Subcutaneous abdominal adipose tissue (tissue), 5 donors: ENCODE results near the gene MUC4.
"Not testable (repeated sequence)": the region's sequence is repeated elsewhere in the genome, so short reads cannot be mapped to it uniquely, and the experiment has no call there.

Experiments
- H3K27ac ChIP-seq: one replicate; pipeline ENCODE4 v1.7.0; 2013; ENCODE audit warnings: low read depth, mild to moderate bottlenecking, inconsistent platforms, low read length, moderate library complexity
- H3K27me3 ChIP-seq, 5 donors: one replicate each; pipeline ENCODE4 v1.7.0; 2013; ENCODE audit warnings: low read length in 5 of 5, inconsistent platforms in 1 of 5; ENCODE audit not compliant: control insufficient read depth in 5 of 5, insufficient read depth in 4 of 5
- H3K36me3 ChIP-seq, 5 donors: one replicate each; pipeline ENCODE4 v1.7.0; 2013; ENCODE audit warnings: low read length in 5 of 5; ENCODE audit not compliant: control insufficient read depth in 5 of 5, insufficient read depth in 5 of 5
- H3K4me1 ChIP-seq, 5 donors: one replicate each; pipeline ENCODE4 v1.7.0; 2013; ENCODE audit warnings: low read length in 5 of 5, mild to moderate bottlenecking in 3 of 5, moderate library complexity in 1 of 5; ENCODE audit not compliant: control insufficient read depth in 5 of 5, insufficient read depth in 5 of 5
- H3K4me3 ChIP-seq, 5 donors: one replicate each; pipeline ENCODE4 v1.7.0; 2013; ENCODE audit warnings: low read length in 5 of 5, low read depth in 1 of 5
- H3K9ac ChIP-seq, 5 donors: one replicate each; pipeline ENCODE4 v1.7.0; 2013; ENCODE audit warnings: low read length in 5 of 5, mild to moderate bottlenecking in 4 of 5, moderate library complexity in 3 of 5
- H3K9me3 ChIP-seq, 5 donors: one replicate each; pipeline ENCODE4 v1.7.0; 2013; ENCODE audit warnings: low read length in 5 of 5; ENCODE audit not compliant: control insufficient read depth in 5 of 5
- donor health status: healthy.
- donor health status: healthy.
- donor health status: healthy.
- donor health status: healthy.
- donor health status: healthy.

MUC4 gene

DNA sequence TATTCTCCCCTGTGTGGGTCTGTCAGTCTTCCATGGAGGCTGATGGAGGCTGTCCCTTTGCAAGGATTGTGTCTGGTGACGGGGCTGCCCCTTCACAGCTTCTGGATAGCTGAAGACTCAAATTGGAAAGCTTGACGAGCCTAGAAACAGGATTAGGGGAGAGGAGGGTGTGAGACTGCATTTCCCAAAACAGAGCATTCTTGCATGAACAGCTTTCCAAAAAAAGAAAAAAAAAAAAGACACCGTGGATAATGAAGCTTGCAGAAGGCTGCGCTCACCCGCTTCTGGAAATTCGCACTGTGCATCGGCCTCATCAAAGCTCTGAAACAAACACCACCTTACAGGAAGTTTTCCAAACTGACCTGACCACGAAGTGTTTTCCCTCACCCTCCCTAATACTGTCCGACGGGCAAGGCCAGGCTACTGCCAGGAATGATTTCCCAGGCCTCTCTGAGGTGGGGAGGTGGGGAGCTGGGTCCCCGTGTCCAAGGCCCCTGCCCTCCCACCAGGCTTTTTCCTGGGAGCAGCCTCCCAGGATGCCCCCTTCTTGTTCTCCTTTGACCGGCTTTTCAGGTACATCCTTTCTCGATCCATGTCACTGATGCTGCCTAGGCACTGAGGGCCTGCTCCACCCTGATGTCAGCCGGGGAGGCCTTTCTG is 24.9 kb upstream of the MUC4 start:
- Histone ChIP-seq H3K27me3 (peaks cover 0 to 17% (median 5%) of the 10 kb centered on the region in 5 donors), H3K9me3 (no peaks in the 10 kb centered on the region), H3K4me3 (no peak overlapping the region), H3K36me3 (no peaks in the 10 kb centered on the region), H3K4me1 (peaks cover 0 to 2% (median 0%) of the 10 kb centered on the region in 5 donors), H3K27ac (no peak overlapping the region), H3K9ac (no peak overlapping the region)

DNA sequence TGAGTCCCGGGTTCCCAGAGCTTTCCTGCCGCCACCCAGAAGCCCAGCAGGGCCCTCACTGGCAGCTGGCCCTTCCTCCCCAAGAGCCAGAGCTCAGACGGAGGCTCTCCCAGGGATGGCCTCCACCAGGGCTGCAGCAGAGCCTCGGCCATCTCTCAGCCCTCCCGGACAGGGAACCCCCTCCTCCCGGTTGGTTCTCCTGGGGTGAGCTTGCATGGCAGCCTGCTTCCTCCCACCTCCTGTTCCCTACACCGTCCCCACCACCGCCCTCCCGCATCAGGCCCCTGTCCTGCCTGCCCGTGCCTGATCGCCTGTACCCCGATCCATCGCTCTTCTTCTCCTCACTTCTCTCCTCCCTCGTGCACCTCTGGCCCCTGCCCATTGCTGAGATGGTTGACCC is 24.1 kb upstream of the MUC4 start:
- peaks cover 0 to 2% (median 0%) of the 10 kb centered on the region in 5 donors for H3K4me1 ChIP-seq
- no peak overlapping the region for H3K4me3 ChIP-seq
- H3K27me3 ChIP-seq: peaks cover 0 to 17% (median 5%) of the 10 kb centered on the region in 5 donors
- H3K9me3 ChIP-seq: no peaks in the 10 kb centered on the region
- no peak overlapping the region for H3K27ac ChIP-seq
- H3K9ac ChIP-seq: no peak overlapping the region
- H3K36me3 ChIP-seq: no peaks in the 10 kb centered on the region

DNA sequence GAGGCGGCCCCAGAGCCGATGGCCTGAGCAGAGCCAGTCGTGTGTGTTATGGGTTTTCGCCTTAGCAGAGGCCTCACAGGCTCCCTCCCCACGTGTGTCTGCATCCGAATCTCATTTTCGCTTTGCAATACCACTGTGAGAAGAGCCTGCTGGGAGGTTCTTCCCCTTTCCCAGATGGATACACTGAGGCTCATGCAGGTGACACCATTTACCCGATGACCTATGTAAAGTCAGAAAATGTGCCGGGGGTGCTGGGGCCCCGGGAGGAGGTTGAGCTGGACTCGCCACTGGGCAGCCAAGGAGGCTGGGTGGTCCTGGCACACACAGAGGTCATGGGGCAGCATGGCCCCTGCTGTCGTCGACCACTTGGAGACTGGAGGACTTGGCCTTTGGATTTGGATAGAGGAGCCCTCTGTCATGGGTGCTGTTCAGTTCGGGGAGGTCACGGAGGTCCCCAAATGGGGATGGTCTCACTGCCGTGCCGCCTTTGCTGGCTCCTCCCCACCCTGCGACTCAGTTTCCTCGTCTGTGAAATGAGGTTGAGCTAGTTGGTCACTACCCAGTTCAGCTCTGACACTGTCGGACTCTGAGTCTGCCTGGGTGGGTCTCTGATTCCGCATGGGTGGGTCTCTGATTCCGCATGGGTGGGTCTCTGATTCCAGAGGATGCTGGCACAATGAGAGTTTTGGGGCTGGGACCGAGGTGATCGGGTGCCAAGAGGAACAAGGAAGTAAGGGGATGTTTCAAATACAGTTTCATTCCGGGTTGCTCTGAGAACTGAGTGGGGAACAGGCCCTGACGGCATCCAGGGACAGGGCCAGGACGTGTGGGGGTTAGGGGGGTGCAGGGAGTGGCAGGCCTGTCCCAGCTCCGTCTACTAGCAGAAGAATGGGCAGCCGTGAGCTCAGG is 23.2 kb upstream of the MUC4 start:
- no peak overlapping the region for H3K9ac ChIP-seq
- no peaks in the 10 kb centered on the region for H3K9me3 ChIP-seq
- H3K36me3 ChIP-seq: no peaks in the 10 kb centered on the region

DNA sequence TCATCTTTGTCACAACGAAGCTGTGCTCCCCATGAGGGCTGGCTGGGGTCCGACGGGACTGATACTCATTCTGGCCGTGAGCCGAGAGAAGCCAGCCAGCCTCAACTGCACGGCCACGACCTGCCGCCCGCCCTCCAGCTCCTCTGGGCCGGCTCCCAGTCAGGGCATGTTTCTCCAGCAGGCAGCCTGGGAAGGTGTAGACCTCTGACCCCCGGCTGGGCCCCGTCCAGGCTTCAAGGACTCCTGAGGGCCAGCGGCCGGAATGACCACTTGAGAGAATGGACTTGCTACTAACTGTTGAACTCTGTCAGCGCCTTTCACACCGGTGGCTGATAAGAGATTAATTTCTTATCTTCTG is 18.1 kb upstream of the MUC4 start:
- Histone ChIP-seq H3K27me3 (peaks cover 0 to 8% (median 4%) of the 10 kb centered on the region in 5 donors), H3K9me3 (no peaks in the 10 kb centered on the region), H3K27ac (no peak overlapping the region), H3K4me1 (peaks cover 0 to 10% (median 5%) of the 10 kb centered on the region in 5 donors), H3K36me3 (no peaks in the 10 kb centered on the region), H3K4me3 (no peak overlapping the region), H3K9ac (no peak overlapping the region)

More for the DNA sequence above, 23.2 kb upstream of the MUC4 start:
- H3K4me3 ChIP-seq: no peak overlapping the region
- H3K27me3 ChIP-seq: peaks cover 0 to 17% (median 5%) of the 10 kb centered on the region in 5 donors
- H3K27ac ChIP-seq: no peak overlapping the region
- H3K4me1 ChIP-seq: peaks cover 0 to 2% (median 0%) of the 10 kb centered on the region in 5 donors

DNA sequence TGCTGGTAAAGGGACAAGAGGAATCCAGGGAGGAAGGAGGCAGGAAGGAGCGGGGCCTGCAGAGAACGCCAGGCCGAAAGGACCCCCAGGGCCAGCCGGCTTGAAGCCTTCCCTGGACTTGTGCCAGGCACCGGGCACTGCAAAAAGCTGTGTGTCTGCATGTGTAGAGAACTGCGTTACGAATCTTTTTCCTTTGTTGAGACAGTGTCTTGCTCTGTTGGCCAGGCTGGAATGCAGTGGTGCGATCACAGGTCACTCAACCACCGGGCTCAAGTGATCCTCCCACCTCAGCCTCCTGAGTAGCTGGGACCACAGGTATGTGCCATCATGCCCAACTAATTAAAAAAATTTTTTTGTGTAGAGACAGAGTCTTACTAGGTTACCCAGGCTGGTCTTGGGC is 17.0 kb upstream of the MUC4 start:
- H3K4me1 ChIP-seq: peaks cover 0 to 10% (median 5%) of the 10 kb centered on the region in 5 donors
- no peaks in the 10 kb centered on the region for H3K36me3 ChIP-seq
- no peaks in the 10 kb centered on the region for H3K9me3 ChIP-seq
- no peak overlapping the region for H3K4me3 ChIP-seq
- H3K9ac ChIP-seq: no peak overlapping the region
- peaks cover 0 to 13% (median 8%) of the 10 kb centered on the region in 5 donors for H3K27me3 ChIP-seq
- H3K27ac ChIP-seq: no peak overlapping the region

DNA sequence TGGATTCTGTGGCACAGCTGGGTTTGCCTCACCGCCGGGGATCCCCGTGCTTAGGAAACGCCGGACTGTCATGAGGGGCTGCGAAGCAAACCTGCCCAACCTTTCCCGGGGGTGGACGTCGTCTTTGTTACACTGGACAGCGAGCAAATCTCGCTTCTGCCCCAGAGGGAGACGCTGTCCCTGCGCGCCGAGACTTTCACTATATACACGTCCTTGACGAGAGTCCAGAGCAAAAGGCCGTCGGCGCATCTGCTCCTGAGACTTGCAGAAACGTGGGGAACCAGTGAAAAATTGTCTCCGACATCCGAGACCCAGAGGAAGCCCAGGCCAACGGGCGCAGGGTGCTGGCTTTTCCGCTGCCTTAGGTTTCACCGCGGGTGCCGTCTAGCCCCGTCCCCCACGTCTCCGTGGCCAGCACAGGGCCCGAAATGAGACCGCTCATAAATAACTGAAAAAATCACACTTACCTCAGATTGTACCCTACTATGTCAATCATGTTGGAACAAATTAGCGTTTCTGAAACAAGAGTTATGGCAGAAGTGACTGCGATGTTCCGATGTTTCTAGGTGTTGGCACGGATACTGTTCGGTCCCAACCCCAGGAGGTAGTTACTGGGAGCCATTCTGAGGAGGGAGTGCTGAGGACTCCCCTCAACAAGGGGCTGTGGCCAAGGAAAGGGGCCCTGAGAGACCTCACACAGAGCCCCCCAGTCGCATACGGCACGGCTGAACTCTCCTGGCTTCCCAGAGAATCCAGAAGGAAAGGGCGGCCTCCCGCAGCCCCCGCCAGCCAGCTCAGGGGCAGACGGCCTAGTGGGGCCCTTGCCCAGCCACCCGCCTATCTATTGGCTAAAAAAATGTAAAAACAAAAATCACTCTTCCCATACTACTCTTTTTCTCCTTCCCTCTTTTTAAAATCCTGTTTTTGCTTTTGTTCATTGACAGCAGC is 14.4 kb upstream of the MUC4 start:
- Histone ChIP-seq H3K27ac (no peak overlapping the region), H3K4me3 (no peak overlapping the region), H3K36me3 (no peaks in the 10 kb centered on the region), H3K9ac (no peak overlapping the region), H3K27me3 (peaks cover 4 to 21% (median 15%) of the 10 kb centered on the region in 5 donors), H3K4me1 (peaks cover 0 to 13% (median 5%) of the 10 kb centered on the region in 5 donors), H3K9me3 (no peaks in the 10 kb centered on the region)

DNA sequence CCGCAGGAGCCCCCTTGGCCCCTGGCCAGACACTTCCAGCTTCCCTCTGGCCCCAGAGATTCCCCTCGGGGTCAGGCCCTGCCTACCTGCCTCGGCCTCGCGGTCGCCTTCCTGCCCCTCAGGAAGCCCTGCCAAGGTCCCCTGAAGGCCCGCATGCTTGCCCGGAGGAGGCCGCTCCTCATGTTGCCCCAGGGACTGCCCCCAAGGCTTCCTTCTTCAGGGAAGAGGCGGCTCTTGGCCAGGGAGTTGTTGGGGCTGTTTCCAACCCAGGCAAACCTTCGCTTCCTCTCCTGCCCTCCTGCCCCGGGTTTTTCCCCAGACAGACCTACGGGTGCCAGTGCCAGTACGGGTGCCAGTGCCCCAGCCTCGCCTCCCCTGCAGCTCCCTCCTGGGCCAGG is 13.5 kb upstream of the MUC4 start:
- no peak overlapping the region for H3K9ac ChIP-seq
- no peaks in the 10 kb centered on the region for H3K36me3 ChIP-seq
- peaks cover 0 to 13% (median 5%) of the 10 kb centered on the region in 5 donors for H3K4me1 ChIP-seq
- no peak overlapping the region for H3K4me3 ChIP-seq
- no peaks in the 10 kb centered on the region for H3K9me3 ChIP-seq
- H3K27me3 ChIP-seq: peaks cover 4 to 23% (median 16%) of the 10 kb centered on the region in 5 donors
- H3K27ac ChIP-seq: no peak overlapping the region

DNA sequence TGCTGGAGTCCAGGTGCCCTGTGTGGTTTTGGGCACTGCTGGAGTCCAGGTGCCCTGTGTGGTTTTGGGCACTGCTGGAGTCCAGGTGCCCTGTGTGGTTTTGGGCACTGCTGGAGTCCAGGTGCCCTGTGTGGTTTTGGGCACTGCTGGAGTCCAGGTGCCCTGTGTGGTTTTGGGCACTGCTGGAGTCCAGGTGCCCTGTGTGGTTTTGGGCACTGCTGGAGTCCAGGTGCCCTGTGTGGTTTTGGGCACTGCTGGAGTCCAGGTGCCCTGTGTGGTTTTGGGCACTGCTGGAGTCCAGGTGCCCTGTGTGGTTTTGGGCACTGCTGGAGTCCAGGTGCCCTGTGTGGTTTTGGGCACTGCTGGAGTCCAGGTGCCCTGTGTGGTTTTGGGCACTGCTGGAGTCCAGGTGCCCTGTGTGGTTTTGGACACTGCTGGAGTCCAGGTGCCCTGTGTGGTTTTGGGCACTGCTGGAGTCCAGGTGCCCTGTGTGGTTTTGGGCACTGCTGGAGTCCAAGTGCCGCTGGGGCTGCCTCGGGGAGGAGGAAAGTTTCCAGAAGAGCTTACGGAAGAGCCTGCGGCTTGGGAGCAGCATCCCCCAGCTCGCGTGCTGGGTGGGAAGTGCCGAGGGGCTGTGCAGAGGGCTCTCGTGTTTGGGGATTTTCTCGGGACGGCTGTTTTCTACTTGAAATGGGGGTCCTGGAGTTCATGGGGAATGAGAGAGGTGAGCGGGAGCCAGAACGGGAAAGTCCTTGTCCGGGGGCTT is 12.9 kb upstream of the MUC4 start:
- not testable (repeated sequence) for H3K9ac ChIP-seq, H3K27ac ChIP-seq
- H3K27me3 ChIP-seq: peaks cover 4 to 23% (median 16%) of the 10 kb centered on the region in 5 donors

DNA sequence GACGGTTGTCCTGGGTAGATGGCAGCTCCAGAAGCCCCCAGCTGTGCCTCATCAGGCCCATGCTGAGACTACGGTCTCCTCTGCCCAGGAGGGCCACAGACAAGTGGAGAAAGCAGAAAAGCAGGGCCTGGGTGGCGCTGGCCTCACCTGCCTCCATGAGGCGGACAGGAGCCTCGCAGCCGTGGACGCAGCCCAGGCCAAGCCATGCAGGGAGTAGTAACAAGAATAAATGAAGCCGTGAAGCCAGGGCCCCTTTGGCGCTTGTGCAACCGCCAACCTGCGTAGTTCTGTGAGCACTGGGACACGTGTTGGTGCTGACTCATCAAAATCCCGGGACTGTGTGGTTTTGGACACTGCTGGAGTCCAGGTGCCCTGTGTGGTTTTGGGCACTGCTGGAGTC is 12.3 kb upstream of the MUC4 start:
- no peak overlapping the region for H3K27ac ChIP-seq
- H3K9ac ChIP-seq: no peak overlapping the region
- H3K27me3 ChIP-seq: peaks cover 4 to 23% (median 16%) of the 10 kb centered on the region in 5 donors

More for the DNA sequence above, 12.9 kb upstream of the MUC4 start:
- H3K36me3 ChIP-seq, H3K4me3 ChIP-seq, H3K9me3 ChIP-seq: not testable (repeated sequence)
- H3K4me1 ChIP-seq: peaks cover 0 to 10% (median 5%) of the 10 kb centered on the region in 5 donors

More for the DNA sequence above, 12.3 kb upstream of the MUC4 start:
- no peaks in the 10 kb centered on the region for H3K9me3 ChIP-seq
- peaks cover 0 to 4% (median 2%) of the 10 kb centered on the region in 5 donors for H3K4me1 ChIP-seq
- H3K4me3 ChIP-seq: no peak overlapping the region
- H3K36me3 ChIP-seq: no peaks in the 10 kb centered on the region
